DOHH2 (cell line): ENCODE data around the gene EEF1E1.

Experiments used
- H3F3A ChIP-seq: fragments of 200-600 bp; sonication (generic), shearing (Covaris generic); 2 replicates; pipeline ENCODE4 v1.6.0; 2016; ENCODE audit warnings: antibody characterized with exemption, mild to moderate bottlenecking; ENCODE audit not compliant: control insufficient read depth, insufficient read depth
- H3K27ac ChIP-seq: fragments of 200-600 bp; sonication (generic); 2 replicates; pipeline ENCODE4 v1.5.1; 2014; ENCODE audit warnings: low read depth, mild to moderate bottlenecking, low read length, moderate library complexity
- H3K27me3 ChIP-seq: fragments of 200-600 bp; sonication (generic); 2 replicates; pipeline ENCODE4 v1.6.1; 2014; ENCODE audit warnings: mild to moderate bottlenecking, low read length, mixed read lengths; ENCODE audit not compliant: control insufficient read depth
- H3K36me3 ChIP-seq: fragments of 200-600 bp; sonication (generic); 2 replicates; pipeline ENCODE4 v1.6.1; 2014; ENCODE audit warnings: mild to moderate bottlenecking, low read length, moderate library complexity, mixed read lengths; ENCODE audit not compliant: control insufficient read depth
- H3K4me1 ChIP-seq: fragments of 200-600 bp; sonication (generic); 2 replicates; pipeline ENCODE4 v1.6.1; 2014; ENCODE audit warnings: mild to moderate bottlenecking, low read length, mixed read lengths; ENCODE audit not compliant: control insufficient read depth
- H3K4me2 ChIP-seq: fragments of 200-600 bp; sonication (generic); 2 replicates; pipeline ENCODE4 v1.6.0; 2014; ENCODE audit warnings: mild to moderate bottlenecking, low read length, moderate library complexity
- H3K4me3 ChIP-seq: fragments of 200-600 bp; sonication (generic); 2 replicates; pipeline ENCODE4 v1.5.1; 2014; ENCODE audit warnings: mild to moderate bottlenecking, low read length, mixed read lengths
- H3K79me2 ChIP-seq: fragments of 200-600 bp; sonication (generic); 2 replicates; pipeline ENCODE4 v1.6.1; 2014; ENCODE audit warnings: mild to moderate bottlenecking, low read length, mixed read lengths; ENCODE audit not compliant: control insufficient read depth
- H3K9me2 ChIP-seq: fragments of 200-600 bp; sonication (generic); replicated peaks from 2 replicates; pipeline ENCODE4 v1.6.1; 2014; ENCODE audit warnings: mild to moderate bottlenecking, low read length, mixed read lengths; ENCODE audit not compliant: control insufficient read depth
- H3K9me3 ChIP-seq: fragments of 200-600 bp; sonication (generic); 2 replicates; pipeline ENCODE4 v1.6.1; 2014; ENCODE audit warnings: antibody characterized with exemption, low read length, mixed read lengths; ENCODE audit not compliant: control insufficient read depth, insufficient read depth
- H4K20me1 ChIP-seq: fragments of 200-600 bp; sonication (generic); 2 replicates; pipeline ENCODE4 v1.6.0; 2014; ENCODE audit warnings: low read depth, mild to moderate bottlenecking, antibody characterized with exemption, low read length, moderate library complexity; ENCODE audit not compliant: control insufficient read depth, insufficient read depth
- CTCF ChIP-seq: fragments of 200-600 bp; sonication (generic); IDR thresholded peaks from one replicate; pipeline ENCODE4 v1.5.1; 2014; ENCODE audit warnings: antibody characterized with exemption, mild to moderate bottlenecking, low read depth, low read length; ENCODE audit not compliant: poor library complexity, severe bottlenecking
- EZH2phosphoT487 ChIP-seq: fragments of 200-600 bp; sonication (generic); IDR thresholded peaks from 2 replicates; pipeline ENCODE4 v1.6.1; 2017; ENCODE audit warnings: borderline replicate concordance, mild to moderate bottlenecking, antibody characterized with exemption, low read length, moderate library complexity, mixed read lengths

Gene EEF1E1

GRCh38 chr6:8077991-8078390, 24.4 kb downstream of the EEF1E1 start:
- Histone ChIP-seq H3K4me2 (no peak overlapping the region), H3F3A (peaks cover 9% of the 10 kb centered on the region; the same call in 1 of the 2 replicates), H3K27me3 (no peaks in the 10 kb centered on the region), H3K9me3 (no peaks in the 10 kb centered on the region), H3K36me3 (peaks cover 33% of the 10 kb centered on the region), H3K4me3 (no peak overlapping the region), H3K27ac (no peak overlapping the region), H3K4me1 (no peaks in the 10 kb centered on the region), H3K79me2 (peaks cover 8% of the 10 kb centered on the region), H3K9me2 (no peaks in the 10 kb centered on the region), H4K20me1 (no peaks in the 10 kb centered on the region; the same call in 1 of the 2 replicates)
- TF ChIP-seq CTCF (no peak), EZH2phosphoT487 (no peak)

- no peaks in the 10 kb centered on the region for H3K9me3 ChIP-seq
- TF ChIP-seq CTCF (no peak), EZH2phosphoT487 (no peak)
- no peaks in the 10 kb centered on the region for H3K4me1 ChIP-seq
- no peaks in the 10 kb centered on the region for H3K9me2 ChIP-seq
- H3K27ac ChIP-seq, result no peak overlapping the region
- no peak overlapping the region for H3K4me2 ChIP-seq
- no peak overlapping the region for H3K4me3 ChIP-seq
- H3K27me3 ChIP-seq, result no peaks in the 10 kb centered on the region
- H3F3A ChIP-seq, result no peaks in the 10 kb centered on the region
- no peaks in the 10 kb centered on the region; the same call in 1 of the 2 replicates for H4K20me1 ChIP-seq
- peaks cover 16% of the 10 kb centered on the region for H3K36me3 ChIP-seq
- H3K79me2 ChIP-seq, result no peaks in the 10 kb centered on the region
These were observed 26.6 kb downstream of the EEF1E1 start for GRCh38 chr6:8075704-8076103.

- Histone ChIP-seq H4K20me1 (no peaks in the 10 kb centered on the region; the same call in 1 of the 2 replicates), H3K36me3 (peaks cover 11% of the 10 kb centered on the region), H3K27ac (no peak overlapping the region), H3K4me2 (no peak overlapping the region), H3F3A (no peaks in the 10 kb centered on the region), H3K4me1 (no peaks in the 10 kb centered on the region), H3K79me2 (no peaks in the 10 kb centered on the region), H3K9me2 (no peaks in the 10 kb centered on the region), H3K4me3 (no peak overlapping the region), H3K9me3 (no peaks in the 10 kb centered on the region), H3K27me3 (no peaks in the 10 kb centered on the region)
- TF ChIP-seq EZH2phosphoT487 (no peak), CTCF (no peak)
These were observed 27.2 kb downstream of the EEF1E1 start for GRCh38 chr6:8075185-8075584.
